Measurements from ENCODE around the gene KYAT1.

DNA sequence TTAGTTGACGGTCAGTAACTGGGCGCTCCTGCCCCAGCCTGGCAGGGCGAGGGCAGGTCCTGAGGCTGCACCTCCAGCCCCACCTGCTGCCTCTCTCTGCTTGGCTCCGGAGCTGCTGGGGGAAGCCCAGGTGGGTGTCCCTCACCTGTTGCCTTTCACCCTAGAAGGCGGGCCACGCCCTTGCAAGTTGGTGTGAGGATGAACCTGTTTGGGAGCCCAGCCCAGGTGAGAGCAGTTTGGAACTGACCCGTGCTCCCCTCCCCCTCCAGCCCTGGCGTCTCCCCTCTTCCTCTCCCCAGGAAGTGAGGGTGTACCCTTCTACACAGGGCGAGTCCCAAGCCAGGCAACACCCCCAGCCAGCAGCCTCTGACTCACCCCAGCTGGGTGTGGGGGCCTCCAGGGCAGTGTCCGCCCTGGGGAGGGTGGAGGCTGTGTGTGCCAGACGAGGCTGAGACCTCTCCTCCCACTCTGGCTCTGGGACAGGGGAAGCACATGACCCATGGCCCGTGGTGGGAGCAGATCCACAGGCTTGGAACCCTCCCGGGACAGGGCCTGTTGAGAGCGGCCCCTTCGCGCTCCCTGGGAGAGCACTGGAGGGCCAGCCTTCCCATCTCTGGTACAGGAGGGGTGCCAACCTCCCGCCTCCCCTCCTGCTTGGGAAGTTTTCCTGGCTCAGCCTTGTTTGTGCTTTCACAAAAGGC lies 10.6 kb upstream of the KYAT1 start:
- TF ChIP-seq, protein P1, sequence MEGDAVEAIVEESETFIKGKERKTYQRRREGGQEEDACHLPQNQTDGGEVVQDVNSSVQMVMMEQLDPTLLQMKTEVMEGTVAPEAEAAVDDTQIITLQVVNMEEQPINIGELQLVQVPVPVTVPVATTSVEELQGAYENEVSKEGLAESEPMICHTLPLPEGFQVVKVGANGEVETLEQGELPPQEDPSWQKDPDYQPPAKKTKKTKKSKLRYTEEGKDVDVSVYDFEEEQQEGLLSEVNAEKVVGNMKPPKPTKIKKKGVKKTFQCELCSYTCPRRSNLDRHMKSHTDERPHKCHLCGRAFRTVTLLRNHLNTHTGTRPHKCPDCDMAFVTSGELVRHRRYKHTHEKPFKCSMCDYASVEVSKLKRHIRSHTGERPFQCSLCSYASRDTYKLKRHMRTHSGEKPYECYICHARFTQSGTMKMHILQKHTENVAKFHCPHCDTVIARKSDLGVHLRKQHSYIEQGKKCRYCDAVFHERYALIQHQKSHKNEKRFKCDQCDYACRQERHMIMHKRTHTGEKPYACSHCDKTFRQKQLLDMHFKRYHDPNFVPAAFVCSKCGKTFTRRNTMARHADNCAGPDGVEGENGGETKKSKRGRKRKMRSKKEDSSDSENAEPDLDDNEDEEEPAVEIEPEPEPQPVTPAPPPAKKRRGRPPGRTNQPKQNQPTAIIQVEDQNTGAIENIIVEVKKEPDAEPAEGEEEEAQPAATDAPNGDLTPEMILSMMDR (IDR thresholded peaks at IDR 0.05; ENCODE audit: low read depth, low read length): no peak
- no peak for TF ChIP-seq POLR2A (IDR thresholded peaks at IDR 0.05; ENCODE audit: extremely low read depth, insufficient read length)
